Endothelial cell of umbilical vein (primary cell): ENCODE data around the gene IZUMO4. TPM values are rescaled to one million over a fixed set of nuclear protein-coding genes. Genes with fewer than 3 reads are reported as not detected.

Experiments
- BruUV-seq: library from RNA; stranded (reverse); fragments of 400-500 nt; replicated peaks from 2 replicates; lab custom pipeline; 2021; lab: Mats Ljungman, UMichigan
- CTCF ChIA-PET: fragments of 300-600, 350-600 bp; sonication (Branson Sonifier 250); formaldehyde crosslinking; loops from one replicate; lab custom pipeline; 2021; ENCODE audit warnings: antibody characterized with exemption, inconsistent platforms; lab: Charles Lee
- POLR2A ChIA-PET: fragments of 300-600, 350-600 bp; sonication (Branson Sonifier 250); formaldehyde crosslinking; loops from one replicate; lab custom pipeline; 2021; ENCODE audit warnings: antibody characterized with exemption, inconsistent platforms; lab: Charles Lee
- DNase-seq: peaks from one replicate; pipeline ENCODE4 v3.0.0-alpha.2; 2011; ENCODE audit warnings: low read depth, low spot score
- FAIRE-seq: peaks from 2 replicates; lab custom pipeline; 2011; peaks lifted over from hg19 to GRCh38; lab: Jason Lieb, UNC
- H2AFZ ChIP-seq: 2 replicates; pipeline ENCODE4 v1.6.0; 2012; ENCODE audit warnings: low read depth, low read length, control low read depth, inconsistent platforms
- H3K27ac ChIP-seq: 2 replicates; pipeline ENCODE4 v1.5.1; 2011; ENCODE audit warnings: low read depth, mild to moderate bottlenecking, control low read depth, low read length, moderate library complexity; ENCODE audit not compliant: insufficient read depth
- H3K27me3 ChIP-seq, 2 experiments: 2 replicates each; pipeline versions ENCODE4 v1.6.0 to v1.6.1; 2011; ENCODE audit warnings: low read length in 2 of 2, mixed read lengths in 1 of 2; ENCODE audit not compliant: control insufficient read depth in 2 of 2, insufficient read depth in 2 of 2
- H3K36me3 ChIP-seq, 2 experiments: 2 replicates in 1 of 2; 3 replicates in 1 of 2; pipeline ENCODE4 v1.5.1; 2011; ENCODE audit warnings: low read length in 2 of 2, mild to moderate bottlenecking in 1 of 2, moderate library complexity in 1 of 2; ENCODE audit not compliant: control insufficient read depth in 2 of 2, insufficient read depth in 2 of 2; ENCODE audit errors: extremely low read depth in 1 of 2
- H3K4me1 ChIP-seq: 3 replicates; pipeline ENCODE4 v1.5.1; 2011; ENCODE audit warnings: mild to moderate bottlenecking, low read length; ENCODE audit not compliant: control insufficient read depth, insufficient read depth; ENCODE audit errors: extremely low read depth
- H3K4me2 ChIP-seq: 2 replicates; pipeline ENCODE4 v1.6.1; 2011; ENCODE audit warnings: low read length, control low read depth, mixed read lengths; ENCODE audit not compliant: insufficient read depth
- H3K4me3 ChIP-seq, 3 experiments: fragments of 200-600 bp in 1 of 3; sonication (generic), shearing (Covaris generic) in 1 of 3; replicated peaks in 1 of 3; 2 replicates each; pipeline ENCODE4 v1.5.1; 2011 to 2016; ENCODE audit warnings: control low read depth in 3 of 3, low read length in 3 of 3, mild to moderate bottlenecking in 2 of 3, inconsistent platforms in 1 of 3, low read depth in 1 of 3, moderate library complexity in 1 of 3; ENCODE audit not compliant: insufficient read depth in 1 of 3
- H3K79me2 ChIP-seq: 2 replicates; pipeline ENCODE4 v1.6.0; 2012; ENCODE audit warnings: low read length, inconsistent platforms; ENCODE audit not compliant: control insufficient read depth, insufficient read depth
- H3K9ac ChIP-seq: replicated peaks from 2 replicates; pipeline ENCODE3; 2011; ENCODE audit warnings: low read length, control low read depth; ENCODE audit not compliant: insufficient read depth; ENCODE audit errors: extremely low read depth
- H3K9me1 ChIP-seq: replicated peaks from 3 replicates; pipeline ENCODE4 v1.6.0; 2011; ENCODE audit warnings: mild to moderate bottlenecking, low read length; ENCODE audit not compliant: control insufficient read depth, insufficient read depth; ENCODE audit errors: extremely low read depth
- H3K9me3 ChIP-seq: replicated peaks from 2 replicates; pipeline ENCODE4 v1.5.1; 2012; ENCODE audit warnings: low read length, inconsistent platforms; ENCODE audit not compliant: control insufficient read depth, insufficient read depth
- H4K20me1 ChIP-seq: replicated peaks from 2 replicates; pipeline ENCODE3; 2011; ENCODE audit warnings: mild to moderate bottlenecking, low read length; ENCODE audit not compliant: control insufficient read depth, insufficient read depth; ENCODE audit errors: extremely low read depth
- EZH2 ChIP-seq: IDR thresholded peaks from 2 replicates; pipeline ENCODE4 v1.6.1; 2012; ENCODE audit warnings: borderline replicate concordance, low read depth, mild to moderate bottlenecking, moderate library complexity, low read length, inconsistent platforms; ENCODE audit not compliant: severe bottlenecking
- FOS ChIP-seq: IDR thresholded peaks from 2 replicates; pipeline ENCODE4 v1.6.1; 2011; ENCODE audit warnings: mild to moderate bottlenecking, low read length, moderate library complexity, borderline replicate concordance; ENCODE audit not compliant: insufficient read depth
- GATA2 ChIP-seq: IDR thresholded peaks from 2 replicates; pipeline ENCODE4 v1.7.0; 2011; ENCODE audit warnings: low read depth, mild to moderate bottlenecking, moderate library complexity, mixed read lengths, low read length; ENCODE audit not compliant: insufficient read length, insufficient read depth
- JUN ChIP-seq: IDR thresholded peaks from 2 replicates; pipeline ENCODE4 v1.6.1; 2011; ENCODE audit warnings: borderline replicate concordance, low read depth; ENCODE audit not compliant: insufficient read length, insufficient read depth
- MYC ChIP-seq: IDR thresholded peaks from one replicate; pipeline ENCODE4 v1.6.1; 2011; ENCODE audit warnings: mild to moderate bottlenecking, low read depth, low read length
- POLR2A ChIP-seq: IDR thresholded peaks from 2 replicates; pipeline ENCODE4 v1.6.1; 2012; ENCODE audit warnings: low read depth, mild to moderate bottlenecking, control low read depth, low read length
- POLR2AphosphoS5 ChIP-seq: IDR thresholded peaks from 2 replicates; pipeline ENCODE4 v1.6.1; 2012; ENCODE audit warnings: low read depth, mild to moderate bottlenecking, control low read depth, low read length, moderate library complexity; ENCODE audit not compliant: insufficient read depth
- dilution Hi-C: fragments of 300-500 bp; cut with MboI; formaldehyde crosslinking; loops from one replicate; pipeline ENCODE4 v1.15.0; 2019; ENCODE audit warnings: low sequenced_read_pairs; ENCODE audit not compliant: extremely low pct_ligation_motif_present
- intact Hi-C: fragments of 100-400 bp; cut with micrococcal nuclease; formaldehyde crosslinking; loops from one replicate; pipeline ENCODE4 v1.10.0; 2022
- polyA plus RNA-seq, 4 experiments: library from polyadenylated mRNA; depleted of rRNA in 3 of 4; stranded (reverse) in 3 of 4; unstranded in 1 of 4; fragments of >200 nt; gene quantifications; 2 replicates each; pipeline versions ENCODE4 v1.2.1 to v1.2.3, GENCODE V29; 2011 to 2012; ENCODE audit warnings: missing spikeins in 1 of 4
- total RNA-seq: library from RNA; stranded (reverse); gene quantifications from 2 replicates; pipeline ENCODE4 v1.2.3, GENCODE V29; 2021
- TF ChIP-seq, protein P1 (sequence below), 2 donors: IDR thresholded peaks; 1 replicate in 1 of 2; 2 replicates in 1 of 2; pipeline ENCODE4 v1.5.1; 2011; ENCODE audit warnings: low read length in 2 of 2, mild to moderate bottlenecking in 2 of 2, moderate library complexity in 2 of 2, control low read depth in 1 of 2, inconsistent platforms in 1 of 2, low read depth in 1 of 2; ENCODE audit not compliant: insufficient read depth in 1 of 2; ENCODE audit errors: extremely low read depth in 1 of 2
- TF ChIP-seq, protein P2 (sequence below): IDR thresholded peaks from 2 replicates; pipeline ENCODE4 v1.6.1; 2011; ENCODE audit not compliant: insufficient read depth, insufficient read length

Gene IZUMO4
- total and polyA plus RNA-seq, 2 donors (not counting 3 experiments of a cell fraction or from before 2014, with no cell fraction given), result 1.1 to 2.0 TPM

DNA sequence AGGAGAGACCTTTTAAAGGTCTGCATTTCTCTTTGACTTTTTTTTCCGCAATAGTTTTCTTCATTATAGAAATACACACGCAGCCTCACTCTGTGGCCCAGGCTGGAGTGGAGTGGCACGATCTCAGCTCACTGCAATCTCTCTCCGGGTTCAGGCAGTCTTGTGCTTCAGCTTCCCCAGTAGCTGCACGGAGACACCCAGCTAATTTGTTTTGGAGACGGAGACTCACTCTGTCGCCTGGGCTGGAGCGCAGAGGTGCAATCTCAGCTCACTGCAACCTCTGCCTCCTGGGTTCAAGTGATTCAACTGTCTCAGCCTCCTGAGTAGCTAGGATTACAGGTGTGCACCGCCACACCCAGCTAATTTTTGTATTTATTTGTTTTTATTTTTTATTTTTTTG lies 33.9 kb upstream of the IZUMO4 start:
- DNase-seq (no peak), FAIRE-seq (no peak)
- no peak overlapping the region for H3K9ac ChIP-seq
- no peak overlapping the region for H3K4me3 ChIP-seq
- no peak overlapping the region for H3K4me2 ChIP-seq
- H3K36me3 ChIP-seq, result no peaks in the 10 kb centered on the region
- intact Hi-C loops (no loop called here), dilution Hi-C loops (no loop called here)
- no peaks in the 10 kb centered on the region for H3K27me3 ChIP-seq
- H3K9me3 ChIP-seq, result no peaks in the 10 kb centered on the region
- CTCF ChIA-PET, result interaction anchor here (1.5 kb wide), 1 partner anchor 10 kb away, joined by 4 read pairs; no protein-coding TSS in a partner anchor
- no peak overlapping the region for H2AFZ ChIP-seq
- POLR2A ChIA-PET, result no interaction called here
- no peaks in the 10 kb centered on the region for H4K20me1 ChIP-seq
- H3K79me2 ChIP-seq, result no peaks in the 10 kb centered on the region
- H3K4me1 ChIP-seq, result peaks cover 25% of the 10 kb centered on the region
- no peak overlapping the region for H3K27ac ChIP-seq
- no peaks in the 10 kb centered on the region for H3K9me1 ChIP-seq
- BruUV-seq, result no TSS peak
- no peak for TF ChIP-seq POLR2AphosphoS5
- no peak for TF ChIP-seq MYC
- no peak for TF ChIP-seq JUN
- no peak for TF ChIP-seq POLR2A
- no peak for TF ChIP-seq GATA2
- TF ChIP-seq FOS, result no peak
- TF ChIP-seq, protein P1, sequence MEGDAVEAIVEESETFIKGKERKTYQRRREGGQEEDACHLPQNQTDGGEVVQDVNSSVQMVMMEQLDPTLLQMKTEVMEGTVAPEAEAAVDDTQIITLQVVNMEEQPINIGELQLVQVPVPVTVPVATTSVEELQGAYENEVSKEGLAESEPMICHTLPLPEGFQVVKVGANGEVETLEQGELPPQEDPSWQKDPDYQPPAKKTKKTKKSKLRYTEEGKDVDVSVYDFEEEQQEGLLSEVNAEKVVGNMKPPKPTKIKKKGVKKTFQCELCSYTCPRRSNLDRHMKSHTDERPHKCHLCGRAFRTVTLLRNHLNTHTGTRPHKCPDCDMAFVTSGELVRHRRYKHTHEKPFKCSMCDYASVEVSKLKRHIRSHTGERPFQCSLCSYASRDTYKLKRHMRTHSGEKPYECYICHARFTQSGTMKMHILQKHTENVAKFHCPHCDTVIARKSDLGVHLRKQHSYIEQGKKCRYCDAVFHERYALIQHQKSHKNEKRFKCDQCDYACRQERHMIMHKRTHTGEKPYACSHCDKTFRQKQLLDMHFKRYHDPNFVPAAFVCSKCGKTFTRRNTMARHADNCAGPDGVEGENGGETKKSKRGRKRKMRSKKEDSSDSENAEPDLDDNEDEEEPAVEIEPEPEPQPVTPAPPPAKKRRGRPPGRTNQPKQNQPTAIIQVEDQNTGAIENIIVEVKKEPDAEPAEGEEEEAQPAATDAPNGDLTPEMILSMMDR (IDR thresholded peaks at IDR 0.05; ENCODE audit: extremely low read depth in 1 of 2, insufficient read depth in 1 of 2, low read depth in 1 of 2, low read length in 2 of 2), result no peak
- TF ChIP-seq EZH2, result no peak
- TF ChIP-seq, protein P2, sequence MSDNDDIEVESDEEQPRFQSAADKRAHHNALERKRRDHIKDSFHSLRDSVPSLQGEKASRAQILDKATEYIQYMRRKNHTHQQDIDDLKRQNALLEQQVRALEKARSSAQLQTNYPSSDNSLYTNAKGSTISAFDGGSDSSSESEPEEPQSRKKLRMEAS, result no peak
